ENCODE measurements around the gene PDK4. TPM values are rescaled to one million over a fixed set of nuclear protein-coding genes. Genes with fewer than 3 reads are reported as not detected.

Gene PDK4
- total and polyA plus RNA-seq, 10 of the 15 experiments (the other 5 are each of a cell fraction or from before 2014, with no cell fraction given) = 0.03 to 0.46 TPM; not detected in 8

GRCh38 chr7:95586951-95587301 is 9.4 kb downstream of the PDK4 start (continued):
- no peak for TF ChIP-seq CHD4 (IDR thresholded peaks at IDR 0.05)

- Histone ChIP-seq H3K9me3 (replicated peaks; ENCODE audit: control insufficient read depth, insufficient read depth, low read length) (no peaks in the 10 kb centered on the region), H3K27ac (ENCODE audit: control insufficient read depth, insufficient read depth) (no peak overlapping the region), H3K4me3 (no peak overlapping the region), H3K27me3 (replicated peaks in 1 of 2; ENCODE audit: control insufficient read depth in 2 of 2, insufficient read depth in 2 of 2, low read length in 1 of 2) (no peaks in the 10 kb centered on the region), H3K9ac (ENCODE audit: control insufficient read depth, insufficient read depth, low read length) (no peak overlapping the region), H3K4me1 (ENCODE audit: control insufficient read depth, insufficient read depth, low read length) (no peaks in the 10 kb centered on the region), H3K36me3 (ENCODE audit: control insufficient read depth in 2 of 2, insufficient read depth in 2 of 2, low read length in 1 of 2) (no peaks in the 10 kb centered on the region), H4K20me1 (ENCODE audit: control insufficient read depth, insufficient read depth) (no peaks in the 10 kb centered on the region; the same call in 1 of the 2 replicates), H3K4me2 (ENCODE audit: control insufficient read depth, insufficient read depth) (no peak overlapping the region), H3K79me2 (ENCODE audit: control insufficient read depth, insufficient read depth, low read length) (no peaks in the 10 kb centered on the region), H2AFZ (ENCODE audit: control insufficient read depth, low read depth, low read length) (no peak overlapping the region)
- no TSS peak for BruUV-seq (replicated peaks)
- no peak for DNase-seq (ENCODE audit: low read depth, low spot score)
- no peak for TF ChIP-seq NFIC (IDR thresholded peaks at IDR 0.05; ENCODE audit: low read depth, low read length)
- TF ChIP-seq SUZ12 (IDR thresholded peaks at IDR 0.05; ENCODE audit: unreplicated experiment) = no peak
- TF ChIP-seq ZBTB40 (IDR thresholded peaks at IDR 0.05; ENCODE audit: borderline replicate concordance) = no peak
- TF ChIP-seq ZNF622 (IDR thresholded peaks at IDR 0.05) = no peak
- TF ChIP-seq NFYA (IDR thresholded peaks at IDR 0.05; ENCODE audit: borderline replicate concordance, low read depth, low read length) = no peak
- no peak for TF ChIP-seq RB1 (IDR thresholded peaks at IDR 0.05; ENCODE audit: borderline replicate concordance)
- TF ChIP-seq, protein P1, sequence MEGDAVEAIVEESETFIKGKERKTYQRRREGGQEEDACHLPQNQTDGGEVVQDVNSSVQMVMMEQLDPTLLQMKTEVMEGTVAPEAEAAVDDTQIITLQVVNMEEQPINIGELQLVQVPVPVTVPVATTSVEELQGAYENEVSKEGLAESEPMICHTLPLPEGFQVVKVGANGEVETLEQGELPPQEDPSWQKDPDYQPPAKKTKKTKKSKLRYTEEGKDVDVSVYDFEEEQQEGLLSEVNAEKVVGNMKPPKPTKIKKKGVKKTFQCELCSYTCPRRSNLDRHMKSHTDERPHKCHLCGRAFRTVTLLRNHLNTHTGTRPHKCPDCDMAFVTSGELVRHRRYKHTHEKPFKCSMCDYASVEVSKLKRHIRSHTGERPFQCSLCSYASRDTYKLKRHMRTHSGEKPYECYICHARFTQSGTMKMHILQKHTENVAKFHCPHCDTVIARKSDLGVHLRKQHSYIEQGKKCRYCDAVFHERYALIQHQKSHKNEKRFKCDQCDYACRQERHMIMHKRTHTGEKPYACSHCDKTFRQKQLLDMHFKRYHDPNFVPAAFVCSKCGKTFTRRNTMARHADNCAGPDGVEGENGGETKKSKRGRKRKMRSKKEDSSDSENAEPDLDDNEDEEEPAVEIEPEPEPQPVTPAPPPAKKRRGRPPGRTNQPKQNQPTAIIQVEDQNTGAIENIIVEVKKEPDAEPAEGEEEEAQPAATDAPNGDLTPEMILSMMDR (IDR thresholded peaks at IDR 0.05 in 2 of 3, conservative IDR thresholded peaks at IDR 0.05 in 1 of 3; ENCODE audit: control insufficient read depth in 2 of 3, extremely low read depth in 1 of 3, insufficient read depth in 1 of 3, low read depth in 3 of 3, low read length in 3 of 3) = no peak
- TF ChIP-seq NRF1 (conservative IDR thresholded peaks at IDR 0.05; ENCODE audit: low read depth, low read length) = no peak
- TF ChIP-seq BMI1 (IDR thresholded peaks at IDR 0.05; ENCODE audit: borderline replicate concordance) = no peak
- ChIA-PET POLR2A (no interaction called here), SMC1A (ENCODE audit: uncharacterized antibody, unreplicated experiment) (interaction anchor here (1.5 kb wide), 1 partner anchor 94 kb away, joined by 4 read pairs; no protein-coding TSS in a partner anchor), CTCF (interaction anchor here (0.7 to 1.0 kb wide), 3 partner anchors 39 to 53 kb away, joined by 3 to 4 read pairs (median 3); no protein-coding TSS in a partner anchor), RAD21 (ENCODE audit: unreplicated experiment) (interaction anchor here (0.9 kb wide), 1 partner anchor 101 kb away, joined by 3 read pairs; no protein-coding TSS in a partner anchor)
- WGBS (ENCODE audit: insufficient coverage, insufficient replicate concordance, low lambda C conversion rate, missing lambda C conversion rate) = 0% methylated on average over 3 of the region's 3 CpGs
- intact Hi-C loops (cut with micrococcal nuclease; ENCODE audit: unreplicated experiment) (no loop called here), in situ Hi-C loops (cut with MboI) (no loop called here)
- ATAC-seq = no peak
- FAIRE-seq = no peak
Measured at GRCh38 chr7:95585426-95585789, 10.9 kb downstream of the PDK4 start.

Measured in GM12878 (cell line).